ENCODE data around the gene CRYGC.
"Not testable (repeated sequence)": the region's sequence is repeated elsewhere in the genome, so short reads cannot be mapped to it uniquely, and the experiment has no call there.

The CRYGC gene, protein sequence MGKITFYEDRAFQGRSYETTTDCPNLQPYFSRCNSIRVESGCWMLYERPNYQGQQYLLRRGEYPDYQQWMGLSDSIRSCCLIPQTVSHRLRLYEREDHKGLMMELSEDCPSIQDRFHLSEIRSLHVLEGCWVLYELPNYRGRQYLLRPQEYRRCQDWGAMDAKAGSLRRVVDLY

DNA sequence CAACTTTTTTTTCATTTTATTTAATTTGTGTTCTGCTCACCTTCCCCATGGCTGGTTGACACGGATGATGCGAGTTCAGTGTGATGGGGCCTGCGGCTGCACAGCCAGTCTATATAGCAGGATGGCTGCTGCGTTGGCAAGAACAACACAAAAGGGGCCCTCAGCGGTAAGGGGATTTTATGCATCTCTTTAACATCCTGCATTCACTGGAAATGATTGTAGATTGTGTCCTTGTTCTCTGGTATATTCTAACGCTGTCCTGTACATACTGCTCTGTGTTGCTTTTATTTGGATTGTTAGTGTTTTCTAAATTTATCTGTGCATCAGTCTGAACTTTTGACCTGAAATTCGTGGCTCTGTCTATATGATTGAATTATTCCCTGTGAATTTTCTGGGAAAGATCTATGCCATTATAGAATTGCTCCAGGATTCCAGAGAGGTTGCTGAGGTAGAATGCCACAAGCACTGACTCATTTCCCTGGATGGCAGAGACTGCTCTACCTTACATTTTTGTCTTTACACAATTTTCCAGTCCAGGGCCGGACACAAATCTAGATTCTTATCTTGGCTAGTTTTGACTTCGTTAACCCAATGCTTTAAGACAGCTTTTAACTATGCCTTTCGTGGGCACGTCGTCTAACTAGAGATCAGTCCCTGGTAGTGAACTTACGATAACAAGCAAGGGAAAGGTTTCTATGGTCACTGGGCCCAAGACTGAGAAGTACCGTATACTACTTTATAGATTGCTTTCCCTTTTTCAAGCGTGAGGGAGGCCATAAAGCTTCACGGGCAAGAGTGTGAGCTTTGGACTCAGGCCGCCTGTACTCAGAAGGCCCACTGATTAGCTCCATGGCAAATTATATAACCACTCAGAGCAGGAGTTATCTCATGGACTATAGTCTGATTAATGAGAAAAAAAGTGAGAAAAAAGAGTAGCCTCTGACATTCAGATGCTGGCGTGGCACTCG lies at the start of gene CRYGC:
TSS of gene CRYGC (minus strand) at position 85 of the 968 bp plus-strand sequence. CDS start at position 49, 36 bp downstream.
- DNase-seq (ENCODE audit: low spot score) = no peak

DNA sequence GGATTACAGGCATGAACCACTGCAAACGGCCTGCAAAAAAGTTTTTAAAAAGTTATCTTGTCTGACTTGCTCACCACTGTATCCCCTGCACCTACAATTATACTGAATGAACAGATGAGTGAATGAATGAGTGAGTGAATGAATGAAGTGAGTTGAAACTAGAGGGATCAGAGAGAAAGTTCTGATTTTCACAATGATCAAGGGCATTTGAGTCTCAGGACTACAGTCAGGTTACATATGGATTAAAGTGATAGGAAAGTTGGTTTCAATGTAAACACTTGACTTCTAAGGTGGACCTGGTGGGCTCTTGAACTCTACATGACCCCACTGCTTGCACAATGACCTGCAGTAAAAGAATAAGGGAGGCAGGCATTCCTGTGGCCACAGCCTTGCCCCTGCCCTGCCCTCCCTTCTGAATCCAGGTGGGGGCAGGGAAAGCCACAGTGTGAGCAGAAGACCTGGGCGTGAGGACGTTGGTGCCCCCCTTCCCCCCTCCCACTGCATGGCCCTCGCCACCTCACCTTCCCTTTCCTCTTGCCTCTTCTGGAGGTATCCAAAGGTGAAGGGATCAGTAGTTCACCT lies 49.5 kb upstream of the CRYGC start:
- DNase-seq (ENCODE audit: low spot score) = no peak

DNA sequence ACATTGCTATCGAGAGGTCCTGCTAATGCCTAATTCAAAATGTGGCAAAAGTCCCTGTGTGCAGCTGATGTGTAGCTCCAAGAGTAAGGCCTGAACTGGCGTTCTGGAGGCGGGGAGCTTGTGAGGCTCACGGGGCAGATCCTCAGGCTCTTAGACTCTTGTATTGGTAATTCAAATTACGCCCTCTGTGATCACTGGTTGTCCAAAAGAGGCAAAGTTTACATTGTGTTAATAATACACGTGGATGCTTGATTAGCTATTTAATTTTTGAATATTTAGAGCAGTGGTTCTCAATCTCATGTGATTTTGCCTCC lies 46.2 kb upstream of the CRYGC start:
- DNase-seq (ENCODE audit: low spot score) = no peak

DNA sequence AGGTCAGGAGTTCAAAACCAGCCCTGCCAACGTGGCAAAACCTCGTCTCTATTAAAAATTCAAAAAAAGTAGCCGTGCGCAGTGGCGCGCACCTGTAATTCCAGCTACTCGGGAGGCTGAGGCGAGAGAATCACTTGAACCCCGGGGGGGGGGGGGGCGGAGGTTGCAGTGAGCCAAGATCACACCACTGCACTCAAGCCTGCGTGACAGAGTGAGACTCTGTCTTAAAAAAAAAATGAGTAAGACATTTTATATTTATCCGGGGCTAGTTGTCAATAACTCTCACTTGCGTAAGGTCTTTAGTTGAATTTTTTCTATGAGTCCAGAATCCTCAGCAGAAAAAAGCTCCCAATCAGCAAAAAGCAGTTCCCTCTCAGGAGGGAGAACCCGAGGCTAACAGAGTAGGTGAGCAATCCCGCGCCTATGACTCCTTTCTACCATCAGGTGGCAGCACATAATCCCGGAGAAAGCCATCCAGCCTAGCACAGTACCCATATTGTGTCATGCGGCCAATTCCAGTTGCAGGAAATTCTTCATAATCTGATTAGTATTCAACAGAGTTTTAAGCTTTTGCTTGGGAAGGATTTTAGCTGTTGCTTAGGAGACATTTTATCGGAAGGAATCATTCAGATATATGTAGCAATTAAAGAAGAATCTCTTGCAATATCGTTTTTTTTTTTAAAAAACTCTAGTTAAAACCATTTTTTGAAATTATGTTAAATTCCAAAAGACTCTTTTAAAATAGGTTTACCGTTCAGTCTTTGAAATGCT lies 45.6 kb upstream of the CRYGC start:
- peak; percentile 66 for DNase-seq (ENCODE audit: low spot score)

DNA sequence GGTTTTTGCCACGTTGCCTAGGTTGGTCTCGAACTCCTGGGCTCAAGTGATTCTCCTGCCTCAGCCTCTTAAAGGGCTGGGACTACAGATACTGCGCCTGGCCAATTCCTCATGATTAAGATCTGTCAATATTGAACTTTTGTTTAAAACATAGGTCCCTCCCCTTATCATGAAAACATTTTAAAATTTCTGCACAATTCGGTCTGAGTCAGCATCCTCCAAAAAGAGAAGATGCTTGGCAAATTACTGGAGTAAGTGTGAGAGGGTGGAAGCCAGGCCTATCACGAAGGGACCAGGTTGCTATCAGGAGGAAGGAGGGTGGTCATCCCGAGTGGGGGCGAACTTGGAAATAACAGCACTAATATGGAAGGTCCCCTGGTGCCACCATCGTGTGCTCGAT lies 44.5 kb upstream of the CRYGC start:
- DNase-seq (ENCODE audit: low spot score) = no peak

DNA sequence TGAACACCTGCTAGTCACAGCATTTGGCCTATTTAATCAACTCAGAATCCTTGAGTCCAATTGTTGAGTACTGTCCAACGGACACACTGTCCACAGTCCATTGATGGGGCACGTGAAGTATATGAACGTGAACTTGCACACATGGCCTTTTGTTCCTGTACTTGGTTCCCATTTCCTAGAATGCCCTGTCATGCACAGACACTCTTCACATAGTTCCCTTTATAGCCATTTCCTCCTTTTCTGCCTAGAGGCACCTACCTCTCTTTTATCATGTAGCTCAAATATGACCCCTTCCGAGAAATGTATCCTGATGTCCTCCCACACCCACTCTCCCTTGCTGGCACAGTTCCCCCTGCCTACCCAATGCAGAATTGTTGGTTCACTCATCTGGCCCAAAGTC lies 42.5 kb upstream of the CRYGC start:
- DNase-seq (ENCODE audit: low spot score) = no peak

DNA sequence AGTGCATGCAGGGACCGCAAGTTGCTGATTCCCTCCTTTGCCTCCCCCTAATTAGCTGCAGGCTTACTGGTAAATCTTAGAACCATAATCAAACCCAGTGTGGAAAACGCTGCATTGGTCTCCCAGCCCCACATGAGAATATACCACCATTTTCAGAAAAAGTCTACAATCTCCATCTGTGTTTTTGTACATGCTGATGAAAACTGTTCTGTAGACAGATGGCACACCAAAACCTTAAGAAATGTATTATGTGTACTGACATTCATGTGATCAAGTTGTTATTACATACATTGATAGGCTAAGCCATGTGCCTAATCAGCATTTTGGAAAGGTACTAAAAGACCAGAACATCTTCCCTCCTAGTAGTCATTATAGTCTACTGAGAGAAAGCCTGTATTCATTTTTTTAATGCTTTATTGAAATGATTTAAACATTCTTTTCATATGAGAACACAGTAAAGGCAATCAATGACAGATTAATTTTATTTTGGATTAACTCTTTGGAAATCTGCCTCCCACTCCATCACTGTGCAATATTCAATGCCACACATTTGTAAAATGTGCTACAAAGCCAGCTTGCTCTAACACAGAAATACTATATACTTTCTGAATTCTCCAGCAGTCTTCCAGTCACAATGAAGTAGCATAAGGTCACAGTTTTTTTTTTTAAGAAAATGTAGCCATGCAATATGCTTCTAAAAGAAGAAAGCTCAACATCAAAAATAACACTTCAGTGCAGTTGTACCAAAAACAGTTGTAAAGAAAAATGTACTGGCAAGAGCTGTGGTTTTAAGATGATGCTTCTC lies 35.5 kb upstream of the CRYGC start:
- no peak for DNase-seq (ENCODE audit: low spot score)

DNA sequence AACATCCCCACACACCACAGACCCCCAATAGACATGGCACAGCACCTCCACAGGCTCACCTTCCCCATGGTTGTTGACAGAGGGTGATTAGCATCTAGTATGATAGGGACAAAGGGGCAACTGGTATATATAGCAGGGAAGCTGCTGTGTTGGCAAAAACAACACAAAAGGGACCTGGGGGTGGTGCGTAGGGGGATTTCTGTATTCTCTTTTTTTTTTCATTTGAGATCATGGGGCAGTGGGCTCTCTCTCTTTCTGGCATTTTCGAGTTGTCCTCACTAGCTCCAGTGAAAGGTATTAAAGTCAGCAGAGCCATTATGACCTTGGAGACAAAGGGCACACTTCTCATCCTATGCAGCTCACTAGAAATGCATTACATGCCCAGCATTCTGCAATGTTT lies 33.9 kb upstream of the CRYGC start, which contains the start of gene CRYGA:
TSS of gene CRYGA (minus strand) at position 101 of the 400 bp plus-strand sequence. CDS start at position 68, 33 bp downstream.
- no peak for DNase-seq (ENCODE audit: low spot score)

DNA sequence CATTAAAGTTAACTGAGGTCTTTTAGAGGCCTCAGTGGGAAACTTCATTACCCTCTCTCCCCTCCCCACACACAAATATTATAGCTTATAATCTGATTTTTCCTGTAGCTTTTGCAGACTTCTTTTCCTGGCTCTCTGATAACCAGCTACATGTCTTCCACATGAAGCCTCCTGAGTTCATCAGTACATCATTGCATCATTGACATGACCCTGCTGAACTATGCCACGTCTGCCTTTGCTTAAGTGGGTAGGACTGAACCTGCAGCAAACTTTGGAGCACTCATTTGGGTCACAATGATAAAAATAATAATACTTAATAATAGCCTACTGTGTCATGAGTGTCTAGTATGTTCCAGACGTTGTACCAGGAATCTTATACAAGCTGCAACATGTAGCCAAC lies 26.8 kb upstream of the CRYGC start:
- DNase-seq (ENCODE audit: low spot score) = no peak

DNA sequence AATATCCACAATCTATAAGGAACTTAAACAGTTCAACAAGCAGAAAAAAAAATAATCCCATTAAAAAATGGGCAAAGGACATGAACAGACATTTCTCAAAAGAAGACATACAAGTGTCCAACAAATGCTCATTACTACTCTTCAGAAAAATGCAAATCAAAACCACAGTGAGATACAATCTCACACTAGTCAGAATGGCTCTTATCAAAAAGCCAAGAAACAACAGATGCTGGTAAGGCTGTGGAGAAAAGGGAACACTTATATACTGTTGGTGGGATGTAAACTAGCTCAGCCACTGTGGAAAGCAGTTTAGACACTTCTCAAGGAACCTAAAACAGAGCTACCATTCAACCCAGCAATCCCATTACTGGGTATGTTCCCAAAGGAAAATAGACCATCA lies 23.5 kb upstream of the CRYGC start:
- no peak for DNase-seq (ENCODE audit: low spot score)

DNA sequence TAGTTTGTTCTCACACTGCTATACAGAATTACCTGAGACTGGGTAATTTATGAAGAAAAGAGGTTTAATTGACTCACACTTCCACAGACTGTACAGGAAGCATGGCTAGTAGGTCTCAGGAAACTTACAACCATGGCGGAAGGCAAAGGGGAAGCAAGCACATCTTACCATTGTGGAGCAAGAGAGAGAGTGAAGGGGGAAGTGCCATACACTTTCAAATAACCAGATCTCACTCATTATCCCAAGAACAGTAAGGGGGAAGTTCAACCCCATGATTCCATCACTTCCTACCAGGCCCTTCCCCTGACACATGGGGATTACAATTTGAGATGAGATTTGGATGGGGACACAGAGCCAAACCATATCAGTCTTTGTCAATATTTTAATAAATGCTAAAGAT lies 21.3 kb upstream of the CRYGC start:
- DNase-seq (ENCODE audit: low spot score) = no peak

DNA sequence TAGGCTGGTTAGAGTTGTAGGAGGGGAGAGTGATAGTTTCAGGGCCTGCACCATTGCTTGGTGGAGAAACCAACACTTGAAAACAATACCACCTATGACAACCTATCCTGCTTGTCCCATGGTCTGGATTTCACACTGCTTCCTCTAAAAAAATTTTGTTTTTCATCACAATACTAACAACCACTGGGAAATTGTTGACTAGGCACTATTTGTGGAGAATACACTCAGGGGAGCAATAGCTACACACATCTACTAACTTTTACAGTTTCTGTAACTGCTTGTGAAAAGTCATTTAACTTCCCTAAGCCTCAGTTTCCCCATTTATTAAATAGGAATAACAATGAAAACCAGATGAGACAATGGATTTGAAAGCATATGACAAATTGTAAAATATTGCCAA lies 20.5 kb upstream of the CRYGC start:
- DNase-seq (ENCODE audit: low spot score) = no peak

DNA sequence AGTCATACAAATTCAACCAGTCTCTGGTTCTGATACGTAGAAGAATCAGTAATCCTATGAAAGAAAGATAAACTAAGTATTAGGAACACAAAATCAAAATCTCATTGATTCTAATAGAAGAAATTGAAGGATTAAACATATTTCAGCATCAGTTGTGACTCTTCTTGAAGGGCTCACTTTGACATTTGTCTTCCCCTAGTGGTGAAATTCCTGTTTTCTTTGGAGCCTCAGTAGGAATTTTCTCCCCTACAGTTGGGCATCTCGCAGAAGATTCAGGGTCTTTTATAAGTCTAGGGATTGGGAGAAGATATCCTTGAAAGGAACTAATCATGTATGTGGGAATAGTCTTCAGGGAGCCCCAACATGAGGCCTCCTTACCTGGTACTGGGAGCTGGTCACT lies 19.2 kb upstream of the CRYGC start:
- DNase-seq (ENCODE audit: low spot score) = no peak

DNA sequence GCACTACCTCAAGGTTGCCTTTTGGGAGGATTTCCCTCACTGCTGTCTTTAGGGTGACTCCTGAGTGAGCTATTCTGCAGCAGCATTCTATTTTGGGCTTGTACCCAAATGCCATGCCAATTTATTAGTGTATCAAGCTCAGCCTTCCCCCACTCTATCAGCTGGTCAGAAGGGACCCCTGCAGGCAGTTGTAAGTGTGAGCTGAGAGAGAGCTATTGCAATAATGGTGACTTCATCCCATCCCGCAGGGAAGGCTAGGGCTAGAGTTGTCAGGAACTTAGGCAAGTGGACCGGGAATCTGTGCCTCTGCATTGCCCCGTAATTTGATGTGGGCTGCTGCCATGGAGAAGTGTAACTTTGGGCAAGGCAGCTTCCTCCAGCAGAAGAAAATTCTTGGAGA lies 18.1 kb upstream of the CRYGC start:
- DNase-seq (ENCODE audit: low spot score) = no peak

DNA sequence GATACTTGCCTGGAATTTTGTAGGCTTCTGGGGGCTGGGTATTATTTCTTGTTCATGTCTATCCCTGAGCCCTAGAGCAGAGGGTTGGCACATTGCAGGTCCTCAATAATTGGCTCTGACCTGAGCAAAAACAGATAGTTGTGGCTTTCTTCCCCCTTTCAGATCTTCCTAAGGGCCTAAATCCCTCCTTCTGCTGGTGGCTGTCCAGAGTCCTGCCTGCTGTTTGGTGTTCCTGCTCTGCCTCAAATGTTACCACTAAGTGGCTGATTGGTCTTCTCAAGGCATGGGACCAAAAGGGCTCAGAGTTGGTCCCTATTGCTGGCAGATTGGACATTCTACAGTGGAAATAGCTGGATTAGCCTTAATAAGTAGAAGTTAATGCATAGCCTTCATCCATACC lies 17.4 kb upstream of the CRYGC start:
- DNase-seq (ENCODE audit: low spot score) = no peak

DNA sequence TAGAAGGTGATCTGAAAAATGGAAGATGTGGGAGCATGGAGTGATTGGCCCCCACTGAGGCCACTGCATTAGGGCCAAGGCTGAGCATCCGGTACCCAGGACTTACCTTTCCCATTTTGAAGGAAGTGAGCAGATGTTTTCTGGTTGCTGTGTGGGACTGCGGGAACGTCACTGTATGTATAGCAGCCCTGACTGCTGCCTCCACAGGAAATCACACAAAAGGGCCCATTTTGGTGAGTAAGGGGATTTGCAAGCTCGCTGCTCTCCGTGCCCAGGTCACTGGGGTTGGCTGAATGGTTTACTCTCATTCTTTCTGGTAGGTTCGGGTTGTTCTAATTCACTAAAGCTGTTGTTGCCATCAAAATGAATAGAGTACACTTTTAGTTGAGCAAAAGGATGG lies 16.4 kb upstream of the CRYGC start, which contains the start of gene CRYGB:
TSS of gene CRYGB (minus strand) at position 153 of the 400 bp plus-strand sequence. CDS start at position 115, 38 bp downstream.
- DNase-seq (ENCODE audit: low spot score) = no peak

DNA sequence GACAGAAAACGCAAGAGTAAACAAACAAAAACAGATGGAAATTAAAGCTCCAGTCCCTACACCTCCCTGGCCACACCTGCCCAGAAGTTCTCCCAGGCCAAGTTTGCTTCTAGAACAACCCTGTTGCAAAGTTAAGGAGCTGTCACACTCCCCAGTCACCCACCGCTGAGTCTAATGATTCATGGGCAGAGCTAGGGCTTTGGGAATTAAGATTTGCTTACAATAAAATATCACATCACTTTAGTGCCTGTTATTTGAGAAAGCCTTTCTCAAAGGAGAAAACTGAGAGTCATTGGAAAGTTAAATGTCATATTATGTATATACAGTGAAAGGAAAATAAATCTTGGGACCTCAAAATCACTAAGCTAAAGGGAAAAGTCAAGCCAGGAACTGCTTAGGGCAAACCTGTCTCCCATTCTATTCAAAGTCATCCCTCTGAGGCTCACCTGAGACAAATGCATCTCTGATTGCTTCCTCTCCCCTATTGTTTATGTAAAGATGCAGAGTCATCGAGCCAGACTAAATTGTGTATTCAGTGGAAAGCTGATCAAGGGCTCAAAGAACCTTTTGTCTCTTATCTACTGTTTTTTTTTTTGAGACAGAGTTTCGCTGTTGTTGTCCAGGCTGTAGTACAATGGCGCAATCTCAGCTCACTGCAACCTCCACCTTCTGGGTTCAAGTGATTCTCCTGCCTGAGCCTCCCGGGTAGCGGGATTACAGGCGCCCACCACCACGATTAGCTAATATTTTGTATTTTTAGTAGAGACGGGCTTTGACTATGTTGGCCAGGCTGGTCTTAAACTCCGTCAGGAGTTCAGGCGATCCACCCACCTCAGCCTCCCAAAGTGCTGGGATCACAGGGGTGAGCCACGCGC lies 13.5 kb upstream of the CRYGC start:
- DNase-seq (ENCODE audit: low spot score) = no peak

DNA sequence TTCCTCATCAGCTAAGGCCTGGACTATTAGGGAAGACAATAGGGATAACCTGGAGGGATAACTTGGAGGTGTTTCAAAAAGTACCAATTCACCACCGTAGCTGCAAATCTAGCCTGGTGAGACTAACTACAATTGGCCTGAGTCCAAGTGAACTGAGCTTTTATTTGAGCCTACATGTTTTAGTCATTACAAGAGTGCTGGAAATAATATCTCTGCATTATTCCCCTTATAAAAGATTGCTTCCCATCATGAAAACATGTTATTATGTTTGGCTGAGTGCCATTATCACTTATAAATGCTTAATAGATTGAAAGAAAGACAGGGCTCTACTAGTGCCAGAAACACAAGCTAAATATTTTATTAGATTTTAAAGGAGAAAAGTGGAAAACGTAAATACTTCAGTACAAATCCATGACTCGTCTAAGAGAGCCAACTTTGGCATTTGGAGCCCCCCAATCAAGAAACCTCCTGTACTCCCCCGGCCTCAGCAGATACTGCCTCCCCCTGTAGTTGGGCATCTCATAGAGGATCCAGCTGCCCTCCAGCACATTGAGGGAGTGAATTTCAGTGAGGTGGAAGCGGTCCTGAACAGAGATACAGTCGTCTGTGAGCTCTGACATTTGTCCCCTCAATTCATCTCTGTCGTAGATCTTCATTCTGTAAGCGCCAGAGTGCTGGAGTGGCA lies 12.8 kb upstream of the CRYGC start:
- DNase-seq (ENCODE audit: low spot score) = no peak

DNA sequence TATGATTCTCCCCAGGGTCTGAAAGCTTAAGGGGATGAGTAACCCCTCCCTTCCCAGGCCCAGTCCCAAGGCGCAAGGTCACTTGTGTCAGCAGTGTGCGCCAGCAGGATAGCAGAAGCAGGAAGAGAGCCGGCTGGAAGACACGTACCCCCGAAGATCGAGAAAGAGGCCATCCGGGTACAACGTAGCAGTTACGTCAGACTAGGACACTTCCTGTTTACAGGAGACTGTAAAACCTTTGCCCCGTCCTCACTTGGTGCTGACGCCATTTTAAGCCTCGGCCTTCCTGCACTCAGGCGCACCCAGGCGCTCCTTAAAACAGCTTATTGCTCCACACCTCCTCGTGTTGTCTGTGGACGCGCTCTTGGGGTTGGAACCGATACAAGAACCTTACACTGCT lies 9.8 kb upstream of the CRYGC start:
- DNase-seq (ENCODE audit: low spot score) = no peak

DNA sequence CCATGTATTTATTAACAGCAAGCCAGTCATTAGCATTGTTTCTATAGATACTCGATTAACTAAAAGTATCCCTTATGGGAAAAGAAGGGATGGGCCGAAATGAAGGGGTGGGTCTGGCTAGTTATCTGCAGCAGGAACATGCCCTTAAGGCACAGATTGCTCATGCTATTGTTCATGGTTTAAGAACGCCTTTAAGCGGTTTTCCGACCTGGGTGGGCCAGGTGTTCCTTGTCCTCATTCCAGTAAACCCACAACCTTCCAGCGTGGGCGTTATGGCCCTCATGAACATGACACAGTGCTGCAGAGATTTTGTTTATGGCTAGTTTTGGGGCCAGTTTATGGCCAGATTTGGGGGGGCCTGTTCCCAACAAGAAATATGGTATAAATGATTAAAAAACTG lies 8.7 kb upstream of the CRYGC start:
- not testable (repeated sequence) for DNase-seq (ENCODE audit: low spot score)
